ENCODE data around the gene DCHS1.

Gene DCHS1

GRCh38 chr11:6667733-6668374 is 12.2 kb upstream of the DCHS1 start:
- no peak for DNase-seq (ENCODE audit: low spot score)
- TF ChIP-seq, protein P1, sequence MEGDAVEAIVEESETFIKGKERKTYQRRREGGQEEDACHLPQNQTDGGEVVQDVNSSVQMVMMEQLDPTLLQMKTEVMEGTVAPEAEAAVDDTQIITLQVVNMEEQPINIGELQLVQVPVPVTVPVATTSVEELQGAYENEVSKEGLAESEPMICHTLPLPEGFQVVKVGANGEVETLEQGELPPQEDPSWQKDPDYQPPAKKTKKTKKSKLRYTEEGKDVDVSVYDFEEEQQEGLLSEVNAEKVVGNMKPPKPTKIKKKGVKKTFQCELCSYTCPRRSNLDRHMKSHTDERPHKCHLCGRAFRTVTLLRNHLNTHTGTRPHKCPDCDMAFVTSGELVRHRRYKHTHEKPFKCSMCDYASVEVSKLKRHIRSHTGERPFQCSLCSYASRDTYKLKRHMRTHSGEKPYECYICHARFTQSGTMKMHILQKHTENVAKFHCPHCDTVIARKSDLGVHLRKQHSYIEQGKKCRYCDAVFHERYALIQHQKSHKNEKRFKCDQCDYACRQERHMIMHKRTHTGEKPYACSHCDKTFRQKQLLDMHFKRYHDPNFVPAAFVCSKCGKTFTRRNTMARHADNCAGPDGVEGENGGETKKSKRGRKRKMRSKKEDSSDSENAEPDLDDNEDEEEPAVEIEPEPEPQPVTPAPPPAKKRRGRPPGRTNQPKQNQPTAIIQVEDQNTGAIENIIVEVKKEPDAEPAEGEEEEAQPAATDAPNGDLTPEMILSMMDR (IDR thresholded peaks at IDR 0.05; ENCODE audit: extremely low read depth, missing control alignments), result no peak

- no peak for DNase-seq (ENCODE audit: low spot score)
- TF ChIP-seq, protein P1 (IDR thresholded peaks at IDR 0.05; ENCODE audit: extremely low read depth, missing control alignments), result no peak
Observed at GRCh38 chr11:6666302-6667183, 10.9 kb upstream of the DCHS1 start.

- TF ChIP-seq, protein P1 (IDR thresholded peaks at IDR 0.05; ENCODE audit: extremely low read depth, missing control alignments), result no peak
- no peak for DNase-seq (ENCODE audit: low spot score)
Observed at GRCh38 chr11:6664551-6664950, 8.9 kb upstream of the DCHS1 start.

DNA sequence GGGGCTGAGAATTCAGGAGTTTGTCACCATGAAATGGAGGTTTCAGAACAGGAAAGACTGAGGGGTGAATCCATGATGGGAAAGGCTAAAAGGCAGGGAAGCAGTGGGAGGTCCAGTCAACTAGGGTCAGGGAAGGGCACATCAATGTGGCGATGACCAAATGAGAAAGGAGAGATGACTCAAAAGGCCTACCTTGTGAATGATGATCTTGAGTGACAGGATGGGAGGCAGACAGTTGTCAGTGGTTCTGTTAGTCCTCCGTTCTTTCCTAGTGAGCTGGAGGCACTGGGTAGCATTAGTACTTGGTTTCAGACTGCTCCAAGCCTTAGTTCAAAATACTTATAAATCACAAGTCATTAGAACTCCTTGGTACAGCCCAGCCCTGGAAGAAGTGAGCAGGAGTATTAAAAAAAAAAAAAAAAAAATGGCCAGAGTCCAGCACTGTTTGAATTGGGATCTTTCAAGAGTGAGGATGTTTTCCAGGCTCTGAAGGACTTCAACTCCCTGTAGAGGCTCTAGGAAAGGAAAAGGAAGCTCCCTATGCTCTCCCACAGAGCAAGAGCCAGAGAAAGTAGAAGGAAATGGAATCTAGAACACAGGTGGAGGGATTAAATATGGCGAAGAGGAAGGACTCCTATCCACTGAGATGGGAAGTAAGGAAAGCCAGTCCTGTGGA is 8.3 kb upstream of the DCHS1 start:
- DNase-seq (ENCODE audit: low spot score), result no peak

DNA sequence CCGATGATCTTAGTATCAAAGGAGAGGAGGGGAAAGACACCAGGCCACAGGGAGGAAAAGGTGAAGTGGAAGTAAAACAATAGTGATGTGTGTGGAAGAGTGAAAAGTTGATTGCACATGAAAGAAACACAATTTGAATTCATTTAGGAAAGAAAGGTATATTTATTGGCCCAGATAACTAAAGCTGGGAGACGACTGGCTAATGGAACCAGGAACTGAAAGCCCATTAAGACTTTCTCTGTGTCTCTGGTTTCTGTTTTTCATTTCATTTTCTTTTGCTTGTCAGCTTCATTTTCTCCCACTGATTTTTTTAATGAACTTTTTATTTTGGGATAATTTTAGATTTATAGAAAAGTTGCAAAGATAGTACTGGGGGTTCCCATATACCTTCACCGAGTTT is 5.1 kb upstream of the DCHS1 start:
- TF ChIP-seq, protein P1 (IDR thresholded peaks at IDR 0.05; ENCODE audit: extremely low read depth, missing control alignments), result no peak

More for the DNA sequence above, 8.3 kb upstream of the DCHS1 start:
- TF ChIP-seq, protein P1 (IDR thresholded peaks at IDR 0.05; ENCODE audit: extremely low read depth, missing control alignments), result no peak

DNA sequence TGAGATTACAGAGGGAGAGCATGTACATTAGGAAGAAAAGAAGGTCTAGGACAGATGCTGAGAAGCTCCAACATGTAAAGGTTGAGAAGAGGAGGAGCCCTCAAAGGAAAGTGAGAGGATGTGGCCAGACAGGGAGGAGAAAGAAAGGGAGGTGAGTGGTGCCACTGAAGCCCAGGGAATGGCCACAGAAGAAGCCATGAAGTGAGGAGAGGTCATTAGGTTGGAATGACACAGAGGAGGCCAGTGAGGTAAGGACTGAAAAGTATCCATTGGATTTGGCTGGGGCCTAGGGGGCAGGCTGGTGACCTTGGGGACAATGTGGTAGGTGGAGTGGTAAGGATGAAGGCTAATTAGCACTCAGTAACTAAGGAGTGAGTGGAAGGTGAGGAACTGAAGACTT is 3.0 kb upstream of the DCHS1 start:
- no peak for DNase-seq (ENCODE audit: low spot score)
- TF ChIP-seq, protein P1 (IDR thresholded peaks at IDR 0.05; ENCODE audit: extremely low read depth, missing control alignments), result no peak

More for the DNA sequence above, 5.1 kb upstream of the DCHS1 start:
- peak; percentile 70 for DNase-seq (ENCODE audit: low spot score)

DNA sequence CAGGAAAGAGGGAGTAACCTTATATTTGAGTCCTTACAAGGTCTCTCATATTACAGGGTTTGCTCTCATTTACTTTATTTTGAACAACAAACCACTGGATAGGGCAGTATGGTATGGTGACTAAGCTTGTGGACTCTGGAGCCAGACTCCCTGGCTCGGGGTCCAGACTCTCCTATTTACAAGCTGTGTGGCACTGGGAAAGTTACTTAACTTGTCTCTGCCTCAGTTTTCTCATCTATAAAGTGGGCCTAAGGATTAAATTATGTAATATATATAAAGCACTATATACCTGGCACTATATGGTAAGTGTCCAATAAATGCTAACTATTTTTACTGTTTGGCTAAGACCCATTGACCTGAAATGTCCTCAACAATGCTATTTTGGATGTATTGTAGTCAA is 1.7 kb upstream of the DCHS1 start:
- TF ChIP-seq, protein P1 (IDR thresholded peaks at IDR 0.05; ENCODE audit: extremely low read depth, missing control alignments), result no peak
- no peak for DNase-seq (ENCODE audit: low spot score)

Data from GM20000 (cell line).